GM23338 (cell line): ENCODE data around the gene GPD2. TPM values are rescaled to one million over a fixed set of nuclear protein-coding genes. Genes with fewer than 3 reads are reported as not detected.

Source experiments
- CREB1 ChIP-seq: fragments of 250-450 bp; sonication (Bioruptor Pico); IDR thresholded peaks from 2 replicates; pipeline ENCODE4 v1.5.0; 2020; ENCODE audit warnings: low read depth, mild to moderate bottlenecking, moderate library complexity
- CTCF ChIP-seq, 2 experiments: fragments of 200-600 bp in 1 of 2; sonication (generic) in 1 of 2; conservative IDR thresholded peaks; 2 replicates each; pipeline versions ENCODE4 v1.5.1 to v1.6.1; 2016 to 2017; ENCODE audit warnings: antibody characterized with exemption in 2 of 2, low read depth in 2 of 2, mild to moderate bottlenecking in 2 of 2, moderate library complexity in 1 of 2
- POLR2AphosphoS5 ChIP-seq: IDR thresholded peaks from 2 replicates; pipeline ENCODE4 v1.6.1; 2016; ENCODE audit warnings: antibody characterized with exemption, low read depth
- STAT1 ChIP-seq: IDR thresholded peaks from one replicate; pipeline ENCODE4 v1.6.1; 2016; ENCODE audit warnings: antibody characterized with exemption; ENCODE audit not compliant: unreplicated experiment
- ZNF114 ChIP-seq: fragments of 250-450 bp; sonication (Bioruptor Pico); IDR thresholded peaks from 2 replicates; pipeline ENCODE4 v1.5.0; 2020; ENCODE audit warnings: mild to moderate bottlenecking, moderate library complexity
- ZNF331 ChIP-seq: fragments of 250-450 bp; sonication (Bioruptor Pico); IDR thresholded peaks from 2 replicates; pipeline ENCODE4 v1.5.0; 2020; ENCODE audit warnings: low read depth, mild to moderate bottlenecking, moderate library complexity
- ZNF462 ChIP-seq: fragments of 250-450 bp; sonication (Bioruptor Pico); IDR thresholded peaks from 2 replicates; pipeline ENCODE4 v1.5.0; 2020; ENCODE audit warnings: mild to moderate bottlenecking, moderate library complexity
- polyA plus RNA-seq: library from polyadenylated mRNA; unstranded; fragments of >200 nt; fragmentation: Nextera tagmentation; extraction: Ambion mirVana; gene quantifications from 2 replicates; pipeline ENCODE4 v1.2.1, GENCODE V29; 2016
- total RNA-seq: library from RNA; depleted of rRNA; stranded (reverse); fragments of >200 nt; shearing (Covaris generic); gene quantifications from 2 replicates; pipeline ENCODE4 v1.2.3, GENCODE V29; 2014
- TF ChIP-seq, protein P1 (sequence below): IDR thresholded peaks from 2 replicates; pipeline ENCODE4 v1.6.1; 2016; ENCODE audit warnings: antibody characterized with exemption

The GPD2 gene
- total and polyA plus RNA-seq, 2 experiments from 2014 or later: 9.4 to 67.4 TPM

DNA sequence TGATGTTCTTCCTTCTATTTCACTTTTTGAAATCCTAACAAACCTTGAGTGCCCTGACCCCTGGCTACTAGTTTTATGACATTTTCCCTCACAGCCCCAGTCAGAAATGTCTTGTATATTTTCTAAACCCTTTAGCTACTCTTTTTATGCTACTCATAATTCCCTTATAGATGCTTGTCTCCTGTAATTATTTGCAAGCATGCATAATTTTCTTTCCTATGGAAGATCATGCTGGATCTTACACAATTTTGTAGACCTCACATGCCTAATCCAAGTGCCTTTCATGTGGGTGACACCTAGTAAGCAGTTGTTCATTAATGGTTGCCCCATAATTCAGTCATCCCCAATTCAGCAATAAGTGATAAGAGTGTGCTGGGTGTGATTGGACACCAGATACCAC lies 6.9 kb downstream of the GPD2 start (continued):
- TF ChIP-seq ZNF462 (CRISPR knock-in tag) (no peak), ZNF331 (CRISPR knock-in tag) (no peak), ZNF114 (CRISPR knock-in tag) (no peak), CTCF (conservative IDR thresholded peaks at IDR 0.05; ENCODE audit: low read depth in 2 of 2) (no peak), STAT1 (no peak), POLR2AphosphoS5 (no peak), CREB1 (no peak)
- TF ChIP-seq, protein P1, sequence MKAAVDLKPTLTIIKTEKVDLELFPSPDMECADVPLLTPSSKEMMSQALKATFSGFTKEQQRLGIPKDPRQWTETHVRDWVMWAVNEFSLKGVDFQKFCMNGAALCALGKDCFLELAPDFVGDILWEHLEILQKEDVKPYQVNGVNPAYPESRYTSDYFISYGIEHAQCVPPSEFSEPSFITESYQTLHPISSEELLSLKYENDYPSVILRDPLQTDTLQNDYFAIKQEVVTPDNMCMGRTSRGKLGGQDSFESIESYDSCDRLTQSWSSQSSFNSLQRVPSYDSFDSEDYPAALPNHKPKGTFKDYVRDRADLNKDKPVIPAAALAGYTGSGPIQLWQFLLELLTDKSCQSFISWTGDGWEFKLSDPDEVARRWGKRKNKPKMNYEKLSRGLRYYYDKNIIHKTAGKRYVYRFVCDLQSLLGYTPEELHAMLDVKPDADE: no peak
